ENCODE results near the gene CD44. TPM values are rescaled to one million over a fixed set of nuclear protein-coding genes. Genes with fewer than 3 reads are reported as not detected.

The CD44 gene
- total RNA-seq, 4 donors from 2014 or later: 92.7 to 627 (median 158) TPM

GRCh38 chr11:35099278-35100012 lies 39.5 kb upstream of the CD44 start:
- peak; percentile 66 for ATAC-seq (ENCODE audit: low FRiP score)
- no peak for DNase-seq (ENCODE audit: low spot score)
- no peak for TF ChIP-seq CTCF (IDR thresholded peaks at IDR 0.05)

- DNase-seq (ENCODE audit: low spot score): no peak
Measured at GRCh38 chr11:35100013-35100383, 39.0 kb upstream of the CD44 start.

GRCh38 chr11:35101223-35101622 lies 37.7 kb upstream of the CD44 start:
- TF ChIP-seq CTCF (IDR thresholded peaks at IDR 0.05): no peak
- no peak for ATAC-seq (ENCODE audit: low FRiP score)
- no peak for DNase-seq (ENCODE audit: low spot score)

More at GRCh38 chr11:35100013-35100383, 39.0 kb upstream of the CD44 start:
- ATAC-seq (ENCODE audit: low FRiP score): peak; percentile 47
- no peak for TF ChIP-seq CTCF (IDR thresholded peaks at IDR 0.05)

- ATAC-seq (ENCODE audit: low FRiP score) (no peak), DNase-seq (ENCODE audit: low spot score) (no peak)
- TF ChIP-seq CTCF (IDR thresholded peaks at IDR 0.05): no peak
Measured at GRCh38 chr11:35102267-35102666, 36.7 kb upstream of the CD44 start.

GRCh38 chr11:35103366-35104208 lies 35.4 kb upstream of the CD44 start:
- TF ChIP-seq CTCF (IDR thresholded peaks at IDR 0.05): no peak
- DNase-seq (ENCODE audit: low spot score) (no peak), ATAC-seq (ENCODE audit: low FRiP score) (no peak)

GRCh38 chr11:35104655-35105054 lies 34.3 kb upstream of the CD44 start:
- no peak for DNase-seq (ENCODE audit: low spot score)

More at GRCh38 chr11:35104655-35105054, 34.3 kb upstream of the CD44 start:
- ATAC-seq (ENCODE audit: low FRiP score): no peak
- TF ChIP-seq CTCF (IDR thresholded peaks at IDR 0.05): no peak
